ENCODE results near the gene SOX6. TPM values are rescaled to one million over a fixed set of nuclear protein-coding genes. Genes with fewer than 3 reads are reported as not detected.

SOX6 gene
- total RNA-seq, 1 donor: 0.27 TPM

GRCh38 chr11:16321148-16321547 lies 35.2 kb downstream of the SOX6 start:
- DNase-seq (ENCODE audit: low read depth in 2 of 3, low spot score in 2 of 3): no peak

- DNase-seq (ENCODE audit: low read depth in 2 of 3, low spot score in 2 of 3): no peak
These were observed 38.0 kb downstream of the SOX6 start for GRCh38 chr11:16318320-16318719.

GRCh38 chr11:16317712-16318111 lies 38.6 kb downstream of the SOX6 start:
- DNase-seq (ENCODE audit: low read depth in 2 of 3, low spot score in 2 of 3): no peak

- DNase-seq (ENCODE audit: low read depth in 2 of 3, low spot score in 2 of 3): no peak
These were observed 42.5 kb downstream of the SOX6 start for GRCh38 chr11:16313846-16314245.

GRCh38 chr11:16312233-16312765 lies 44.0 kb downstream of the SOX6 start:
- DNase-seq (ENCODE audit: low read depth in 2 of 3, low spot score in 2 of 3): no peak

GRCh38 chr11:16311831-16312230 lies 44.5 kb downstream of the SOX6 start:
- DNase-seq (ENCODE audit: low read depth in 2 of 3, low spot score in 2 of 3): no peak

GRCh38 chr11:16310943-16311342 lies 45.4 kb downstream of the SOX6 start:
- no peak for DNase-seq (ENCODE audit: low read depth in 2 of 3, low spot score in 2 of 3)

- DNase-seq (ENCODE audit: low read depth in 2 of 3, low spot score in 2 of 3): no peak
These were observed 47.1 kb downstream of the SOX6 start for GRCh38 chr11:16309226-16309625.

GRCh38 chr11:16301462-16301861 lies 54.9 kb downstream of the SOX6 start:
- no peak for DNase-seq (ENCODE audit: low read depth in 2 of 3, low spot score in 2 of 3)

GRCh38 chr11:16299884-16300782 lies 56.2 kb downstream of the SOX6 start:
- DNase-seq (ENCODE audit: low read depth in 2 of 3, low spot score in 2 of 3): no peak

- DNase-seq (ENCODE audit: low read depth in 2 of 3, low spot score in 2 of 3): no peak
These were observed 57.0 kb downstream of the SOX6 start for GRCh38 chr11:16299390-16299789.

GRCh38 chr11:16297332-16297731 lies 59.0 kb downstream of the SOX6 start:
- DNase-seq (ENCODE audit: low read depth in 2 of 3, low spot score in 2 of 3): peak in 1 of 3 donors; percentile 12

- DNase-seq (ENCODE audit: low read depth in 2 of 3, low spot score in 2 of 3): no peak
These were observed 60.1 kb downstream of the SOX6 start for GRCh38 chr11:16296273-16296672.

- DNase-seq (ENCODE audit: low read depth in 2 of 3, low spot score in 2 of 3): no peak
These were observed 60.8 kb downstream of the SOX6 start for GRCh38 chr11:16295592-16295991.

- no peak for DNase-seq (ENCODE audit: low read depth in 2 of 3, low spot score in 2 of 3)
These were observed 63.1 kb downstream of the SOX6 start for GRCh38 chr11:16293204-16293681.

- DNase-seq (ENCODE audit: low read depth in 2 of 3, low spot score in 2 of 3): no peak
These were observed 64.0 kb downstream of the SOX6 start for GRCh38 chr11:16292167-16292859.

GRCh38 chr11:16291729-16292128 lies 64.6 kb downstream of the SOX6 start:
- DNase-seq (ENCODE audit: low read depth in 2 of 3, low spot score in 2 of 3): no peak

GRCh38 chr11:16289541-16289940 lies 66.8 kb downstream of the SOX6 start:
- no peak for DNase-seq (ENCODE audit: low read depth in 2 of 3, low spot score in 2 of 3)

GRCh38 chr11:16287630-16288280 lies 68.6 kb downstream of the SOX6 start:
- no peak for DNase-seq (ENCODE audit: low read depth in 2 of 3, low spot score in 2 of 3)

GRCh38 chr11:16286095-16286494 lies 70.3 kb downstream of the SOX6 start:
- DNase-seq (ENCODE audit: low read depth in 2 of 3, low spot score in 2 of 3): no peak

GRCh38 chr11:16280256-16280682 lies 76.1 kb downstream of the SOX6 start:
- peak in 2 of 3 donors; percentile 9 to 71 for DNase-seq (ENCODE audit: low read depth in 2 of 3, low spot score in 2 of 3)
